ENCODE data around the gene HEYL. TPM values are rescaled to one million over a fixed set of nuclear protein-coding genes. Genes with fewer than 3 reads are reported as not detected.

Gene HEYL
- polyA plus RNA-seq, 1 of the 3 experiments (the other 2 are of a cell fraction) = not detected

GRCh38 chr1:39685071-39685470, 45.6 kb upstream of the HEYL start:
- ChIA-PET POLR2A (no interaction called here), CTCF (interaction anchor here (0.8 to 2.1 kb wide), 2 partner anchors 12 to 79 kb away, joined by 4 to 10 read pairs; partner anchors contain the start of gene NT5C1A)
- no peak overlapping the region for H3K4me3 ChIP-seq (ENCODE audit: low read depth in 2 of 2, low read length in 1 of 2)
- H3K27me3 ChIP-seq (ENCODE audit: insufficient read depth) = peaks cover 37% of the 10 kb centered on the region
- TF ChIP-seq MXI1 (IDR thresholded peaks at IDR 0.05; ENCODE audit: low read depth, low read length) (no peak), NFIC (IDR thresholded peaks at IDR 0.05; ENCODE audit: borderline replicate concordance) (no peak), ZBTB33 (IDR thresholded peaks at IDR 0.05; ENCODE audit: borderline replicate concordance, low read depth) (no peak), GABPA (IDR thresholded peaks at IDR 0.05; ENCODE audit: low read depth) (no peak), RCOR1 (IDR thresholded peaks at IDR 0.05; ENCODE audit: low read length) (no peak), CTCF (IDR thresholded peaks at IDR 0.05) (no peak), PBX3 (IDR thresholded peaks at IDR 0.05) (no peak), CHD2 (IDR thresholded peaks at IDR 0.05; ENCODE audit: low read length, partially characterized antibody) (no peak), TEAD4 (IDR thresholded peaks at IDR 0.05; ENCODE audit: borderline replicate concordance, insufficient read depth) (no peak), RFX5 (IDR thresholded peaks at IDR 0.05; ENCODE audit: low read length) (no peak), TCF12 (IDR thresholded peaks at IDR 0.05) (no peak), YY1 (IDR thresholded peaks at IDR 0.05; ENCODE audit: low read depth) (no peak), EP300 (IDR thresholded peaks at IDR 0.05; ENCODE audit: borderline replicate concordance in 1 of 2, low read depth in 1 of 2, low read length in 1 of 2) (no peak), GATA2 (CRISPR knock-in tag; IDR thresholded peaks at IDR 0.05) (no peak), SMC3 (IDR thresholded peaks at IDR 0.05; ENCODE audit: low read depth, low read length) (no peak), USF2 (IDR thresholded peaks at IDR 0.05; ENCODE audit: borderline replicate concordance, low read depth, low read length) (no peak), MEF2A (IDR thresholded peaks at IDR 0.05; ENCODE audit: borderline replicate concordance, low read depth) (no peak)
- H3K27ac ChIP-seq (ENCODE audit: low read depth in 2 of 2, low read length in 1 of 2) = no peak overlapping the region
- no peaks in the 10 kb centered on the region for H3K9me2 ChIP-seq
- no peaks in the 10 kb centered on the region for H3K79me2 ChIP-seq (ENCODE audit: insufficient read depth)
- no peak for DNase-seq
- WGBS (ENCODE audit: low lambda C conversion rate) = 67% methylated on average over 3 of the region's 3 CpGs
- H3K9ac ChIP-seq = no peak overlapping the region
- no peaks in the 10 kb centered on the region for H3K9me3 ChIP-seq
- H3K4me2 ChIP-seq = no peak overlapping the region
- H3K4me1 ChIP-seq (ENCODE audit: control insufficient read depth in 1 of 2, insufficient read depth in 2 of 2, low read depth in 1 of 2, low read length in 1 of 2) = peaks cover 0 to 17% of the 10 kb centered on the region in 2 experiments; a peak in 1 of 4 replicates
- no peaks in the 10 kb centered on the region for H3F3A ChIP-seq (replicated peaks; ENCODE audit: insufficient read depth)
- no peaks in the 10 kb centered on the region for H4K20me1 ChIP-seq (ENCODE audit: insufficient read depth)
- H3K36me3 ChIP-seq (replicated peaks in 1 of 2; ENCODE audit: control insufficient read depth in 1 of 2, insufficient read depth in 2 of 2, low read length in 1 of 2) = no peaks in the 10 kb centered on the region
- H2AFZ ChIP-seq (ENCODE audit: low read depth) = no peak overlapping the region

Measured in SK-N-SH (cell line).